GM12873 (cell line): Measurements from ENCODE around the gene KRT76.

Experiments
- CTCF ChIP-seq: IDR thresholded peaks from 2 replicates; pipeline ENCODE4 v1.5.1; 2012; ENCODE audit warnings: low read depth, mild to moderate bottlenecking, moderate library complexity, low read length, control low read depth; ENCODE audit not compliant: insufficient read depth; ENCODE audit errors: missing control alignments

KRT76 gene

GRCh38 chr12:52730383-52730782 is 46.8 kb downstream of the KRT76 start:
- TF ChIP-seq CTCF: no peak

- no peak for TF ChIP-seq CTCF
These were observed 48.0 kb downstream of the KRT76 start for GRCh38 chr12:52729147-52729546.

- no peak for TF ChIP-seq CTCF
These were observed 48.8 kb downstream of the KRT76 start for GRCh38 chr12:52728374-52728773.

GRCh38 chr12:52727037-52727436 is 50.1 kb downstream of the KRT76 start:
- no peak for TF ChIP-seq CTCF

- no peak for TF ChIP-seq CTCF
These were observed 50.7 kb downstream of the KRT76 start for GRCh38 chr12:52726451-52726850.

- no peak for TF ChIP-seq CTCF
These were observed 52.8 kb downstream of the KRT76 start for GRCh38 chr12:52724384-52724783.

- no peak for TF ChIP-seq CTCF
These were observed 54.5 kb downstream of the KRT76 start for GRCh38 chr12:52722680-52723079.
